NCI-H1436 treated with DMSO at 0.1 percent for 48 hours (cell line): ENCODE data around the gene MYO7B.

Source experiments
- DNase-seq: peaks from one replicate; lab custom pipeline; 2025; lab: John Stamatoyannopoulos, UW

The MYO7B gene

GRCh38 chr2:127589841-127590240, 54.4 kb downstream of the MYO7B start:
- DNase-seq = no peak

GRCh38 chr2:127590386-127591190, 55.1 kb downstream of the MYO7B start:
- no peak for DNase-seq

GRCh38 chr2:127591221-127591923, 55.9 kb downstream of the MYO7B start:
- DNase-seq = no peak

- DNase-seq = no peak
These were observed 57.3 kb downstream of the MYO7B start for GRCh38 chr2:127592761-127593227.

- no peak for DNase-seq
These were observed 58.0 kb downstream of the MYO7B start for GRCh38 chr2:127593228-127594115.

- DNase-seq = no peak
These were observed 58.7 kb downstream of the MYO7B start for GRCh38 chr2:127594116-127594591.

GRCh38 chr2:127596311-127597045, 61.0 kb downstream of the MYO7B start:
- DNase-seq = no peak

- no peak for DNase-seq
These were observed 61.8 kb downstream of the MYO7B start for GRCh38 chr2:127597046-127597983.

- no peak for DNase-seq
These were observed 62.5 kb downstream of the MYO7B start for GRCh38 chr2:127597984-127598380.

- DNase-seq = no peak
These were observed 63.2 kb downstream of the MYO7B start for GRCh38 chr2:127598711-127599110.

- no peak for DNase-seq
These were observed 63.7 kb downstream of the MYO7B start for GRCh38 chr2:127599211-127599610.

GRCh38 chr2:127604986-127605385, 69.5 kb downstream of the MYO7B start:
- DNase-seq = no peak

- no peak for DNase-seq
These were observed 70.3 kb downstream of the MYO7B start for GRCh38 chr2:127605691-127606263.

GRCh38 chr2:127606625-127607398, 71.3 kb downstream of the MYO7B start:
- no peak for DNase-seq

GRCh38 chr2:127607399-127607908, 72.0 kb downstream of the MYO7B start:
- DNase-seq = no peak

- no peak for DNase-seq
These were observed 72.9 kb downstream of the MYO7B start for GRCh38 chr2:127608061-127609030.

GRCh38 chr2:127609031-127609751, 73.7 kb downstream of the MYO7B start:
- DNase-seq = no peak
